Right cardiac atrium (tissue), 5 donors: ENCODE data around the gene HPGDS. TPM values are rescaled to one million over a fixed set of nuclear protein-coding genes. Genes with fewer than 3 reads are reported as not detected.

Experiments
- ATAC-seq, 2 donors: fragments of 200-7000 bp; cut with Tn5 transposase; one replicate each; pipeline versions ENCODE4 v1.8.0 to v1.9.1; 2020; ENCODE audit warnings: moderate library complexity in 2 of 2, mild to moderate bottlenecking in 1 of 2
- DNase-seq, 3 donors: peaks; one replicate each; pipeline ENCODE4 v3.0.0-alpha.2; 2020
- H3K27ac ChIP-seq: one replicate; pipeline ENCODE4 v1.5.1; 2013; ENCODE audit warnings: mild to moderate bottlenecking, low read length, control low read depth, moderate library complexity
- H3K27me3 ChIP-seq: one replicate; pipeline ENCODE4 v1.6.1; 2013; ENCODE audit not compliant: control insufficient read depth, insufficient read depth
- H3K4me1 ChIP-seq: one replicate; pipeline ENCODE4 v1.6.1; 2013; ENCODE audit warnings: low read length; ENCODE audit not compliant: control insufficient read depth, insufficient read depth
- H3K4me3 ChIP-seq: one replicate; pipeline ENCODE4 v1.5.1; 2013; ENCODE audit warnings: low read length, control low read depth
- H3K9me3 ChIP-seq: one replicate; pipeline ENCODE4 v1.6.1; 2013; ENCODE audit warnings: low read length; ENCODE audit not compliant: control insufficient read depth
- WGBS: extraction: QIAGEN DNeasy Blood & Tissue Kit; methylation state at CpG from one replicate; pipeline ENCODE4 v1.1.7; 2013; 5-methylcytosine and 5-hydroxymethylcytosine counted together
- intact Hi-C, 4 donors: fragments of 100-400 bp; cut with DNase I; formaldehyde crosslinking; loops; one replicate each; pipeline versions ENCODE4 v1.11.0 to v1.14.0; 2022 to 2023
- polyA plus RNA-seq: library from polyadenylated mRNA; stranded (reverse); fragments of 200-250 nt; gene quantifications from one replicate; pipeline ENCODE4 v1.2.3, GENCODE V29; 2013
- total RNA-seq, 4 donors: library from RNA; stranded (reverse); fragmentation: NEBNext Ultra II Directional; extraction: Animal tissue kit (Norgen Biotek cat#: 25700); gene quantifications; one replicate each; pipeline ENCODE4 v1.2.1, GENCODE V29; 2021
- donor health status: healthy with polysubstance abuse.
- donor health status: DM: no; HTN: yes; CAD: no.
- donor health status: DM: no; HTN: no; CAD: no.
- donor health status: DM: no; HTN: yes; CAD: no; lungs with severe emphysema.
- donor health status: DM: yes; HTN: yes; CAD: no.

Gene HPGDS
- total and polyA plus RNA-seq, 5 donors, result 0.48 to 4.7 (median 2.0) TPM

DNA sequence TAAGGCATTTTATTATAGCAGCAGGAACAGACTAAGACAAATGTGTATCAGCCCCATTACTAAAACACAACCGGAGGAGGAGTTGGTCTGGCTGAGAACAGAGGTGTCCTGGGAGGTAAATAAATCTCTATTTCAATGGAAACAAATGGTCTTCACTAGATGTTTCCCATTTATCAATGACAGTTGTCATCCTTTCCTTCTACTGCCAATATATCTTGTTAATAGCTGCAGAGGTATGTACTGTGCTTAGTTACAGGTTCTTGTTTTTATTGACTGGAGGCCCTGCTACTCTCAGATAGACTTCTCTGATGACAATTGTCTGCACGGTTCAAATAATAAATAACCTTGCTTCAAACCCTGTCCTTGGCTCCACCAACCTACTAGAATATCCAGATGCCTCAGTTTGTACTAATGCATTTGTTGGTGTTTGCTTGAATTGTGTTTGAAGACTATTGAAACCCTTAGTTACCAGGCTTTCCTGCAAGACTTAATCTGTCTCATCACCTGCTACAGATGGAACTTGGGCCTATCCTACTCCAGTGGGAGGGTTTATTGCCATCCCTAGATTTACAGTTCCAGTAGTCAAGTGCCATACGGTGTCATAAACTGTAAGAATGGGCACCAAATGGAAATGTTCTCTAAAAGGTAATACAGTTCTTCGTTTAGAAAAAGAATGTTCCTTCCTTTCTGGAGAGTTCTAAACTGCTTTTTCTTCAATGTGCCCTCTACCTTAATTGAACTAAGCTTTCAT lies 29.8 kb upstream of the HPGDS start:
- 86% methylated on average over 4 of the region's 4 CpGs for WGBS
- ATAC-seq (no peak), DNase-seq (no peak)
- Histone ChIP-seq H3K4me3 (no peak overlapping the region), H3K4me1 (no peaks in the 10 kb centered on the region), H3K27me3 (no peaks in the 10 kb centered on the region), H3K27ac (no peak overlapping the region), H3K9me3 (no peaks in the 10 kb centered on the region)
- intact Hi-C loops, result no loop called here

DNA sequence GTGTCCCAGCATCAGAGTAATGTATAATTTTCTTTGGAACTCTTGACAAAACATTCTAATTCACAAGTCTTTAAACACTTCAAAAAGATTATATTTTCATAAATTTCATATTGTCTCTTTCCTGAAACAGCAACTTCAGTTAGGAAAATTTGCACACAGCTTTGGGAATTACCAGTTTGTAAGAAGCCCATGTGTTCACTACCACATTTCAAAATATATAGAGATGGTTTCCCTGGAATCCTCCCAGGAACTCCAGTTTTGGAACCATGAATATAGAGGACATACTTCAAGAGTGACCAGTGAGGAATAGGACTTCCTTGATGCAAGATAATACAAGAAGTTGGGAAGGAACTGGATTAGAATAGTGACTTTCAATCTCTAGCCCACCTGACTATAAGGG lies 28.7 kb upstream of the HPGDS start:
- Histone ChIP-seq H3K4me1 (no peaks in the 10 kb centered on the region), H3K27me3 (no peaks in the 10 kb centered on the region), H3K27ac (no peak overlapping the region), H3K4me3 (no peak overlapping the region), H3K9me3 (no peaks in the 10 kb centered on the region)
- DNase-seq (no peak), ATAC-seq (no peak)
- intact Hi-C loops, result no loop called here

DNA sequence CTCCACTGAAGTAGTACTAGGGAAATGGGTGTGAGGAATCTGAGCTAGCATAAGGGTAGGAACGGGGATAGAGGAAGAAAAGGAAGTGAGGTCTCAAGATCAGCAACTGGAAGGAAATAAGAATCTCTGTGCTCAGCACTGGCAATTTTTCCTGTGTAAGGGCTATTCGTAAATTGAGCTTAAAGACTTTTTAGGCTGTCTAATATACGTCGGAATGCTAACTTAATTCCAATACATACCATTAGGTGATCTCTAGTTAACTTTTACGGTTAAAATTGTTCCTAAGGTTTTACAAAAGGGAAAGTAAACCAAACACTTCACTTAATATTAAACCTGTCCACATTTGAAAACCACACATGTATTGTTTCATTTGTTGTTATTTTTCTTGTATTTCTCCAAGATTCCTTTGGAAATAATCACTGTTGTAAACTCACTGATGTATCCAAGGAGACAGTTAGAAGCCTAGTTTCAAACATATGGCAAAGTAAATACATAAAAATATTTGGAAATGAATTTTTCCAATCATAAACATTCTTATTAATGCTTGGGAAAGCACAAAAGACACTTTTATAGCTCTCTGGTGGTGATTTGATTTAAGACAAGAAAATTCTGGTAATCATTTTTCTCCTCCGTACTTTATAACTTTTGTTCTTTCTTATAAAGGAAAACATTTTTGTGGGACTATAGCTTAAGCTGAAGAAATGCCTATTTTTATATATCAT lies 28.1 kb upstream of the HPGDS start:
- H3K27ac ChIP-seq, result no peak overlapping the region
- no peak overlapping the region for H3K4me3 ChIP-seq
- 73% methylated on average over 6 of the region's 6 CpGs for WGBS
- DNase-seq, result no peak
- intact Hi-C loops, result no loop called here
- H3K27me3 ChIP-seq, result no peaks in the 10 kb centered on the region
- H3K9me3 ChIP-seq, result no peaks in the 10 kb centered on the region
- H3K4me1 ChIP-seq, result no peaks in the 10 kb centered on the region
- ATAC-seq, result no peak

DNA sequence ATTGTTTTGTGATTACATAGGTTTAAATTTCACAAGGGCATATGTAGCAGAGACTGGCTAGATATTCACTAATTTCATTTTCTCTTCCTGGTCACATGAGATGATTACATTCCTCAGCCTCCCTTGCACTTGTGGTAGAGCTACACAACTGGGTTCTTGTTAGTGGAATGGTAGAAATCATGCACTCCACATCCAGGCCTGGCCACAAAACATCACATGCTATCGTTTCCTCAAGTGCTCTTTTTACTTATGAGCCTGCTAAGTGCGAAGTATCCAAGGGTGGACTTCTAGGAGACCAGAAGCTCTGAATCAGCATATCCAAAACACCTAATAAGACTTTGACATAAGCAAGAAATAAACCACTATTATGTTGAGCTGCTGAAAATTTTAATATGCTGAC lies 26.4 kb upstream of the HPGDS start:
- H3K27me3 ChIP-seq, result no peaks in the 10 kb centered on the region
- DNase-seq, result no peak
- no peaks in the 10 kb centered on the region for H3K9me3 ChIP-seq
- no peak overlapping the region for H3K27ac ChIP-seq
- intact Hi-C loops, result no loop called here
- WGBS, result 86% methylated on average over 2 of the region's 2 CpGs
- no peak for ATAC-seq
- H3K4me1 ChIP-seq, result no peaks in the 10 kb centered on the region
- no peak overlapping the region for H3K4me3 ChIP-seq

GRCh38 chr4:94368459-94368858 lies 25.8 kb upstream of the HPGDS start:
- DNase-seq (no peak), ATAC-seq (no peak)
- Histone ChIP-seq H3K27me3 (no peaks in the 10 kb centered on the region), H3K9me3 (no peaks in the 10 kb centered on the region), H3K4me3 (no peak overlapping the region), H3K27ac (no peak overlapping the region), H3K4me1 (no peaks in the 10 kb centered on the region)
- intact Hi-C loops, result no loop called here
- WGBS, result 88% methylated on average over 1 of the region's 1 CpG

- H3K9me3 ChIP-seq, result no peaks in the 10 kb centered on the region
- no peaks in the 10 kb centered on the region for H3K4me1 ChIP-seq
- 92% methylated on average over 1 of the region's 1 CpG for WGBS
- H3K27ac ChIP-seq, result no peak overlapping the region
- no peaks in the 10 kb centered on the region for H3K27me3 ChIP-seq
- H3K4me3 ChIP-seq, result no peak overlapping the region
- no peak for DNase-seq
- intact Hi-C loops, result no loop called here
- ATAC-seq, result no peak
Observed at GRCh38 chr4:94365304-94365703, 22.7 kb upstream of the HPGDS start.

DNA sequence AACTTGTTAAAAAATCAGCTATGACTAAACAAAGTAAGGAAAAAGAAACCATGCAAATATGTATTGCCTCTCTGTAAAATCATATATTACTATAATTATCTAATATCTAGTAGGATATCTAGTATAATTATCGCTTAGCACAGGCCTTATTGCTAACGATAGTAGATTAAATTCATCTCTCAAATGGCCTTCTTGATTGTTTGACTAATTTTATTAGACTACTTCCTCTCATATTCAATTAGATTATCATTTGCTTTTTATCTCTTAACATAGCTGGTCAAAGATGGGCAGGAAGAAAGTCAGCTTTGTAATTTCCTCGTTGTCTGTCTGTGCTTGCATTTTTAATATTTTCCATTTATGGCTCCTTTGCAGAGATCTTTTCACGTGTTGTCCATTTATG lies 21.9 kb upstream of the HPGDS start:
- WGBS, result 52% methylated on average over 4 of the region's 4 CpGs
- Histone ChIP-seq H3K27me3 (no peaks in the 10 kb centered on the region), H3K4me1 (no peaks in the 10 kb centered on the region), H3K9me3 (no peaks in the 10 kb centered on the region), H3K27ac (no peak overlapping the region), H3K4me3 (no peak overlapping the region)
- ATAC-seq (no peak), DNase-seq (no peak)
- intact Hi-C loops, result no loop called here

- Histone ChIP-seq H3K9me3 (no peaks in the 10 kb centered on the region), H3K4me1 (no peaks in the 10 kb centered on the region), H3K27ac (no peak overlapping the region), H3K27me3 (no peaks in the 10 kb centered on the region), H3K4me3 (no peak overlapping the region)
- ATAC-seq (no peak), DNase-seq (no peak)
- WGBS, result 61% methylated on average over 4 of the region's 4 CpGs
- intact Hi-C loops, result no loop called here
Observed at GRCh38 chr4:94363136-94363655, 20.6 kb upstream of the HPGDS start.

- Histone ChIP-seq H3K9me3 (no peaks in the 10 kb centered on the region), H3K27me3 (no peaks in the 10 kb centered on the region), H3K4me1 (no peaks in the 10 kb centered on the region), H3K27ac (no peak overlapping the region), H3K4me3 (no peak overlapping the region)
- intact Hi-C loops, result no loop called here
- WGBS, result 74% methylated on average over 4 of the region's 4 CpGs
- ATAC-seq, result no peak
- no peak for DNase-seq
Observed at GRCh38 chr4:94359838-94360237, 17.2 kb upstream of the HPGDS start.

DNA sequence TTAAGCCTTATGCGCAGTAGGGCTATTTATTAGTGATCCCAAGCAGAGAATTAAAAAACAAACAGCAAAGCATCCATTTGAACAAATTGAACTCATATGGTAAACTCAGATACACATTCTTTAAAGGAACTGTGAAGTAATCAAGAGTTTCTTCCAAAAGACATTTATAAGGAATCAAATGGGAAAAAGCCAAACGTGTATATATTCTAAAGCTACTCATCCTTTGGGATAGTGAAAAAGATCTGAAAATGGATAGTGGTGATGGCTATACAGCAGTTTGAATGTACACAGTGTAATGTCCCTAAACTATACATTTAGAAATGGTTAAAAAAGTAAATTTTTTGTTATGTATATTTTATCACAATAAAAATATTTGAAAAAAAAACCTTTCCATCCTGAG lies 16.6 kb upstream of the HPGDS start:
- no peaks in the 10 kb centered on the region for H3K4me1 ChIP-seq
- H3K4me3 ChIP-seq, result no peak overlapping the region
- no peaks in the 10 kb centered on the region for H3K9me3 ChIP-seq
- H3K27ac ChIP-seq, result no peak overlapping the region
- 86% methylated on average over 2 of the region's 2 CpGs for WGBS
- no peak for DNase-seq
- H3K27me3 ChIP-seq, result no peaks in the 10 kb centered on the region
- intact Hi-C loops, result no loop called here
- no peak for ATAC-seq

- Histone ChIP-seq H3K27me3 (no peaks in the 10 kb centered on the region), H3K9me3 (no peaks in the 10 kb centered on the region), H3K27ac (no peak overlapping the region), H3K4me3 (no peak overlapping the region), H3K4me1 (no peaks in the 10 kb centered on the region)
- ATAC-seq, result no peak
- DNase-seq, result no peak
- intact Hi-C loops, result no loop called here
Observed at GRCh38 chr4:94358101-94358500, 15.5 kb upstream of the HPGDS start.
